Neural cell (in vitro differentiated cells): ENCODE data around the gene GALR3. TPM values are rescaled to one million over a fixed set of nuclear protein-coding genes. Genes with fewer than 3 reads are reported as not detected.

ENCODE experiments used
- H2AFZ ChIP-seq: fragments of 200-600, 300-800 bp; sonication (generic), shearing (Covaris generic); 2 replicates; pipeline ENCODE4 v1.6.0; 2014; ENCODE audit warnings: low read depth, mild to moderate bottlenecking, antibody characterized with exemption, low read length, moderate library complexity
- H3F3A ChIP-seq: fragments of 200-600 bp; shearing (Covaris generic); 2 replicates; pipeline ENCODE4 v1.6.1; 2016; ENCODE audit warnings: mild to moderate bottlenecking, moderate library complexity, mixed read lengths, antibody characterized with exemption, low read length; ENCODE audit not compliant: insufficient read depth, poor library complexity, severe bottlenecking
- H3K27ac ChIP-seq: fragments of 200-600, 300-800 bp; sonication (generic), shearing (Covaris generic); 2 replicates; pipeline ENCODE4 v1.5.1; 2014; ENCODE audit warnings: mild to moderate bottlenecking, low read length, moderate library complexity
- H3K27me3 ChIP-seq: fragments of 300-800, 200-600 bp; sonication (generic), shearing (Covaris generic); 2 replicates; pipeline ENCODE4 v1.6.0; 2014; ENCODE audit warnings: mild to moderate bottlenecking, low read depth, low read length, moderate library complexity; ENCODE audit not compliant: insufficient read depth
- H3K36me3 ChIP-seq: fragments of 300-800, 200-600 bp; sonication (generic), shearing (Covaris generic); 2 replicates; pipeline ENCODE4 v1.5.1; 2014; ENCODE audit warnings: mild to moderate bottlenecking, antibody characterized with exemption, low read length, moderate library complexity; ENCODE audit not compliant: insufficient read depth
- H3K4me2 ChIP-seq: fragments of 300-800, 200-600 bp; sonication (generic), shearing (Covaris generic); 2 replicates; pipeline ENCODE4 v1.6.0; 2014; ENCODE audit warnings: mild to moderate bottlenecking, low read length
- H3K4me3 ChIP-seq: fragments of 300-800, 200-600 bp; sonication (generic), shearing (Covaris generic); 2 replicates; pipeline ENCODE4 v1.5.1; 2014; ENCODE audit warnings: mild to moderate bottlenecking, low read length, moderate library complexity
- H3K79me2 ChIP-seq: fragments of 200-600 bp; shearing (Covaris generic); replicated peaks from 2 replicates; pipeline ENCODE4 v1.6.0; 2014; ENCODE audit warnings: mild to moderate bottlenecking, low read length, moderate library complexity; ENCODE audit not compliant: insufficient read depth
- H3K9ac ChIP-seq: fragments of 300-800, 200-600 bp; sonication (generic), shearing (Covaris generic); 2 replicates; pipeline ENCODE4 v1.6.1; 2016; ENCODE audit warnings: mild to moderate bottlenecking, low read length, mixed read lengths
- H3K9me2 ChIP-seq: fragments of 200-600 bp; shearing (Covaris generic); 2 replicates; pipeline ENCODE4 v1.6.1; 2016; ENCODE audit warnings: mild to moderate bottlenecking, low read length, mixed read lengths; ENCODE audit not compliant: insufficient read depth
- H3K9me3 ChIP-seq: fragments of 200-600, 300-800 bp; sonication (generic), shearing (Covaris generic); 2 replicates; pipeline ENCODE4 v1.6.1; 2016; ENCODE audit warnings: mild to moderate bottlenecking, mixed run types, low read length, moderate library complexity, mixed read lengths
- H4K20me1 ChIP-seq: fragments of 200-600 bp; shearing (Covaris generic); 2 replicates; pipeline ENCODE4 v1.6.1; 2016; ENCODE audit warnings: mild to moderate bottlenecking, mixed run types; ENCODE audit not compliant: insufficient read depth
- CTCF ChIP-seq: fragments of 450-650 bp; IDR thresholded peaks from 2 replicates; pipeline ENCODE4 v1.5.1; 2014; ENCODE audit warnings: antibody characterized with exemption, mild to moderate bottlenecking, moderate library complexity; ENCODE audit not compliant: poor library complexity, severe bottlenecking
- EP300 ChIP-seq: fragments of 450-650 bp; conservative IDR thresholded peaks from 2 replicates; pipeline ENCODE4 v1.6.1; 2014; ENCODE audit warnings: antibody characterized with exemption, mild to moderate bottlenecking, moderate library complexity; ENCODE audit not compliant: poor library complexity, severe bottlenecking
- EZH2 ChIP-seq: fragments of 200-600, 300-800 bp; shearing (Covaris generic), sonication (generic); IDR thresholded peaks from 2 replicates; pipeline ENCODE4 v1.6.1; 2014; ENCODE audit warnings: antibody characterized with exemption, low read length, borderline replicate concordance, mild to moderate bottlenecking; ENCODE audit not compliant: insufficient read depth, poor library complexity, severe bottlenecking
- MXI1 ChIP-seq: fragments of 450-650 bp; conservative IDR thresholded peaks from 2 replicates; pipeline ENCODE4 v1.6.1; 2014; ENCODE audit warnings: antibody characterized with exemption, mild to moderate bottlenecking; ENCODE audit not compliant: poor library complexity, severe bottlenecking
- POLR2AphosphoS5 ChIP-seq: IDR thresholded peaks from 2 replicates; pipeline ENCODE4 v1.6.1; 2012
- RAD21 ChIP-seq: fragments of 450-650 bp; conservative IDR thresholded peaks from 2 replicates; pipeline ENCODE4 v1.6.1; 2014; ENCODE audit warnings: antibody characterized with exemption, mild to moderate bottlenecking, moderate library complexity
- REST ChIP-seq: IDR thresholded peaks from 2 replicates; pipeline ENCODE4 v1.6.1; 2012; ENCODE audit warnings: borderline replicate concordance
- SMC3 ChIP-seq: fragments of 450-650 bp; conservative IDR thresholded peaks from 2 replicates; pipeline ENCODE4 v1.6.1; 2014; ENCODE audit warnings: antibody characterized with exemption, mild to moderate bottlenecking, moderate library complexity; ENCODE audit not compliant: poor library complexity
- TAF1 ChIP-seq: IDR thresholded peaks from 2 replicates; pipeline ENCODE4 v1.6.1; 2012; ENCODE audit warnings: low read depth
- polyA plus RNA-seq: library from polyadenylated mRNA; depleted of rRNA; stranded (reverse); fragments of >200 nt; gene quantifications from 2 replicates; pipeline ENCODE4 v1.2.3, GENCODE V29; 2014

The GALR3 gene
- polyA plus RNA-seq, 1 donor from 2014 or later = 0.73 TPM

GRCh38 chr22:37860796-37861421 lies 37.7 kb downstream of the GALR3 start:
- H2AFZ ChIP-seq = no peak overlapping the region
- no peaks in the 10 kb centered on the region for H3K27me3 ChIP-seq
- H3K4me3 ChIP-seq = no peak overlapping the region
- no peak overlapping the region for H3K27ac ChIP-seq
- no peak overlapping the region for H3K9ac ChIP-seq
- no peaks in the 10 kb centered on the region for H3F3A ChIP-seq
- H3K79me2 ChIP-seq = no peaks in the 10 kb centered on the region
- TF ChIP-seq CTCF (no peak), RAD21 (no peak), EP300 (no peak), SMC3 (no peak), TAF1 (no peak), POLR2AphosphoS5 (no peak), EZH2 (no peak), REST (no peak), MXI1 (no peak)
- no peaks in the 10 kb centered on the region for H3K36me3 ChIP-seq
- no peak overlapping the region for H3K4me2 ChIP-seq
- no peaks in the 10 kb centered on the region for H4K20me1 ChIP-seq
- H3K9me2 ChIP-seq = no peaks in the 10 kb centered on the region
- H3K9me3 ChIP-seq = no peaks in the 10 kb centered on the region

- H3K36me3 ChIP-seq = no peaks in the 10 kb centered on the region
- no peaks in the 10 kb centered on the region for H4K20me1 ChIP-seq
- H3K27me3 ChIP-seq = no peaks in the 10 kb centered on the region
- no peaks in the 10 kb centered on the region for H3K9me3 ChIP-seq
- no peak overlapping the region for H3K9ac ChIP-seq
- no peaks in the 10 kb centered on the region for H3K79me2 ChIP-seq
- TF ChIP-seq CTCF (no peak), EZH2 (no peak), POLR2AphosphoS5 (no peak)
- no peak overlapping the region for H3K4me2 ChIP-seq
- no peaks in the 10 kb centered on the region for H3F3A ChIP-seq
- H3K4me3 ChIP-seq = no peak overlapping the region
- H3K27ac ChIP-seq = no peak overlapping the region
- H3K9me2 ChIP-seq = no peaks in the 10 kb centered on the region
- no peak overlapping the region for H2AFZ ChIP-seq
Measured at GRCh38 chr22:37862570-37863325, 39.6 kb downstream of the GALR3 start.
